Right lobe of liver (tissue), 6 donors: ENCODE results near the gene VPS13C. TPM values are rescaled to one million over a fixed set of nuclear protein-coding genes. Genes with fewer than 3 reads are reported as not detected.

Source experiments
- ATAC-seq, 4 donors: fragments of 200-7000 bp; cut with Tn5 transposase; one replicate each; pipeline ENCODE4 v1.9.1; 2020; ENCODE audit warnings: mild to moderate bottlenecking in 4 of 4, moderate library complexity in 4 of 4
- DNase-seq, 3 donors: peaks; one replicate each; pipeline ENCODE4 v3.0.0-alpha.2; 2020
- H3K27ac ChIP-seq, 3 donors: fragments of 200-600 bp; one replicate each; pipeline ENCODE4 v1.8.0; 2022
- H3K27me3 ChIP-seq, 2 donors: fragments of 200-600 bp; one replicate each; pipeline ENCODE4 v1.8.0; 2022
- H3K36me3 ChIP-seq, 4 donors: fragments of 200-600 bp; sonication (generic) in 1 of 4; one replicate each; pipeline versions ENCODE4 v1.5.1 to v1.8.0; 2017 to 2022; ENCODE audit warnings: control low read depth in 1 of 4
- H3K4me1 ChIP-seq, 4 donors: fragments of 200-600 bp; sonication (generic) in 1 of 4; one replicate each; pipeline versions ENCODE4 v1.5.1 to v1.8.0; 2017 to 2022; ENCODE audit warnings: control low read depth in 1 of 4
- H3K4me3 ChIP-seq, 3 donors: fragments of 200-600 bp; one replicate each; pipeline ENCODE4 v1.8.0; 2022
- H3K9me3 ChIP-seq, 4 donors: fragments of 200-600 bp; sonication (generic) in 1 of 4; one replicate each; pipeline versions ENCODE4 v1.5.1 to v1.8.0; 2017 to 2022; ENCODE audit warnings: control low read depth in 1 of 4
- CTCF ChIP-seq, 4 donors: fragments of 200-600 bp in 3 of 4; fragments of 450-650 bp in 1 of 4; IDR thresholded peaks; one replicate each; pipeline versions ENCODE4 v1.5.1 to v1.8.0; 2016 to 2022; ENCODE audit warnings: antibody characterized with exemption in 4 of 4, mild to moderate bottlenecking in 2 of 4
- POLR2A ChIP-seq: fragments of 450-650 bp; IDR thresholded peaks from one replicate; pipeline ENCODE4 v1.6.1; 2017; ENCODE audit warnings: antibody characterized with exemption, mild to moderate bottlenecking
- WGBS: methylation state at CpG from one replicate; pipeline ENCODE4 v1.1.6; 2018; ENCODE audit warnings: low coverage, low lambda C conversion rate; ENCODE audit not compliant: insufficient coverage; ENCODE audit errors: missing lambda C conversion rate; 5-methylcytosine and 5-hydroxymethylcytosine counted together
- intact Hi-C, 2 donors: fragments of 100-400 bp; cut with DNase I; formaldehyde crosslinking; loops; one replicate each; pipeline versions ENCODE4 v1.11.2 to v1.14.1; 2022
- total RNA-seq, 6 experiments: library from RNA; depleted of rRNA in 2 of 6; stranded (reverse); fragments of >200 nt in 2 of 6; fragmentation: NEBNext Ultra II Directional in 3 of 6; extraction: Animal tissue kit (Norgen Biotek cat#: 25700) in 3 of 6; gene quantifications; one replicate each; pipeline versions ENCODE4 v1.1.0 to v1.2.4, GENCODE V29; 2016 to 2023
- donor health status: DM: no; HTN: yes; CAD: no.
- donor health status: DM: no; HTN: no; CAD: no.
- donor health status: DM: no; HTN: no; CAD: no.
- donor health status: DM: no; HTN: yes; CAD: no.
- donor health status: DM: no; HTN: yes; CAD: no.

Gene VPS13C
- total RNA-seq, 6 experiments from 2014 or later: 17.5 to 34.6 (median 27.3) TPM

GRCh38 chr15:62088353-62088693 is 28.1 kb upstream of the VPS13C start:
- ATAC-seq: no peak
- peak overlapping the region in 2 of 3 donors; percentile 12 to 32 for H3K27ac ChIP-seq
- H3K4me3 ChIP-seq: peak overlapping the region in 1 of 3 donors; percentile 14
- H3K4me1 ChIP-seq: peaks cover 0 to 7% (median 2%) of the 10 kb centered on the region in 4 donors
- 35% methylated on average over 1 of the region's 1 CpG for WGBS
- intact Hi-C loops: no loop called here
- H3K36me3 ChIP-seq: no peaks in the 10 kb centered on the region
- no peaks in the 10 kb centered on the region for H3K9me3 ChIP-seq
- no peaks in the 10 kb centered on the region for H3K27me3 ChIP-seq
- TF ChIP-seq POLR2A: no peak
- no peak for TF ChIP-seq CTCF (IDR thresholded peaks at IDR 0.05)
- no peak for DNase-seq

- intact Hi-C loops: no loop called here
- 31% methylated on average over 5 of the region's 5 CpGs for WGBS
- peak overlapping the region in 1 of 3 donors; percentile 14 for H3K4me3 ChIP-seq
- peak; percentile 55 to 88 (median 72) for ATAC-seq
- no peaks in the 10 kb centered on the region for H3K9me3 ChIP-seq
- DNase-seq: no peak
- H3K27me3 ChIP-seq: no peaks in the 10 kb centered on the region
- no peaks in the 10 kb centered on the region for H3K36me3 ChIP-seq
- peaks cover 0 to 7% (median 2%) of the 10 kb centered on the region in 4 donors for H3K4me1 ChIP-seq
- peak overlapping the region in 2 of 3 donors; percentile 12 to 32 for H3K27ac ChIP-seq
- TF ChIP-seq POLR2A (no peak), CTCF (IDR thresholded peaks at IDR 0.05) (no peak)
Measured at GRCh38 chr15:62087671-62088352, 27.6 kb upstream of the VPS13C start.

- ATAC-seq: peak in 3 of 4 donors; percentile 17 to 30 (median 29)
Measured at GRCh38 chr15:62085740-62086139, 25.5 kb upstream of the VPS13C start.

GRCh38 chr15:62083194-62084154 is 23.2 kb upstream of the VPS13C start:
- DNase-seq (no peak), ATAC-seq (no peak)
- Histone ChIP-seq H3K4me3 (no peak overlapping the region), H3K27me3 (no peaks in the 10 kb centered on the region), H3K9me3 (no peaks in the 10 kb centered on the region), H3K27ac (no peak overlapping the region), H3K4me1 (peaks cover 0 to 7% (median 2%) of the 10 kb centered on the region in 4 donors), H3K36me3 (no peaks in the 10 kb centered on the region)
- no peak for TF ChIP-seq POLR2A
- TF ChIP-seq CTCF (IDR thresholded peaks at IDR 0.05): no peak
- WGBS: 73% methylated on average over 9 of the region's 9 CpGs
- intact Hi-C loops: no loop called here

More at GRCh38 chr15:62085740-62086139, 25.5 kb upstream of the VPS13C start:
- H3K4me3 ChIP-seq: no peak overlapping the region
- TF ChIP-seq POLR2A: no peak
- no peak for TF ChIP-seq CTCF (IDR thresholded peaks at IDR 0.05)
- H3K27me3 ChIP-seq: no peaks in the 10 kb centered on the region
- H3K27ac ChIP-seq: no peak overlapping the region
- no peak for DNase-seq
- intact Hi-C loops: no loop called here
- no peaks in the 10 kb centered on the region for H3K36me3 ChIP-seq
- H3K4me1 ChIP-seq: peaks cover 0 to 7% (median 2%) of the 10 kb centered on the region in 4 donors
- 49% methylated on average over 4 of the region's 4 CpGs for WGBS
- H3K9me3 ChIP-seq: no peaks in the 10 kb centered on the region
